Right atrium auricular region (tissue), 2 donors: ENCODE data around the gene OSBPL2. TPM values are rescaled to one million over a fixed set of nuclear protein-coding genes. Genes with fewer than 3 reads are reported as not detected.

ENCODE experiments used
- DNase-seq: peaks from one replicate; pipeline ENCODE4 v3.0.0-alpha.2; 2019; ENCODE audit warnings: low spot score
- H3K27ac ChIP-seq, 2 donors: fragments of 200-600 bp; sonication (generic); 1 replicate in 1 of 2; 2 replicates in 1 of 2; pipeline ENCODE4 v1.5.1; 2016 to 2019
- H3K27me3 ChIP-seq, 2 donors: fragments of 200-600 bp; sonication (generic); one replicate each; pipeline versions ENCODE4 v1.5.1 to v1.6.0; 2017 to 2019
- H3K36me3 ChIP-seq: fragments of 200-600 bp; sonication (generic); one replicate; pipeline ENCODE4 v1.5.1; 2016
- H3K4me1 ChIP-seq, 2 donors: fragments of 200-600 bp; sonication (generic); one replicate each; pipeline versions ENCODE4 v1.5.1 to v1.6.0; 2017 to 2019
- H3K4me3 ChIP-seq, 2 donors: fragments of 200-600 bp; sonication (generic); 1 replicate in 1 of 2; 2 replicates in 1 of 2; pipeline ENCODE4 v1.5.1; 2017 to 2019; ENCODE audit warnings: mild to moderate bottlenecking in 1 of 2, moderate library complexity in 1 of 2
- H3K9me3 ChIP-seq, 2 donors: fragments of 200-600 bp; sonication (generic); one replicate each; pipeline ENCODE4 v1.5.1; 2019
- CTCF ChIP-seq, 2 donors: fragments of 200-600 bp; sonication (generic); IDR thresholded peaks; one replicate each; pipeline ENCODE4 v1.5.1; 2019; ENCODE audit warnings: antibody characterized with exemption in 2 of 2
- total RNA-seq, 2 donors: library from RNA; depleted of rRNA; stranded (reverse); fragments of >200 nt; gene quantifications; one replicate each; pipeline ENCODE4 v1.1.0, GENCODE V29; 2016

OSBPL2 gene
- total RNA-seq, 2 donors from 2014 or later = 27.2 to 29.6 TPM

DNA sequence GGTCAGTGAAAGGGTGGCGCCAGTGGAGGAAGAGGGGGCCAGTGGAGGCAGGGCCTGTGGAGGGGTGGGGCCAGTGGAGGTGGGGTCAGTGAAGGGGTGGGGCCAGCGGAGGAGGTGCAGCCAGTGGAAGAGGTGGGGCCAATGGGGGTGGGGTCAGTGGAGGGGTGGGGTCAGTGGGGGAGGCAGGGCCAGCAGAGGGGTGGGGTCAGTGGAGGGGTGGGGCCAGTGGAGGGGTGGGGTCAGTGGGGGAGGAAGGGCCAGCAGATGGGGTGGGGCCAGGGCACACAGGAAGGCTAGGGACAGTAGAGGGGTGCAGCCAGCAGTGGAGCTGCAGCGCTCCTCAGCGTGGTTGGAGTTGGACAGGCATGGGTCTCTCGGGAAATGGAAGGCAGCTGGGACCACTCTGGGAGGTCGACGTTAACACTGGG is 83.2 kb downstream of the OSBPL2 start:
- no peak for DNase-seq
- TF ChIP-seq CTCF (IDR thresholded peaks at IDR 0.05) = no peak
- Histone ChIP-seq H3K4me3 (no peak overlapping the region), H3K27me3 (no peaks in the 10 kb centered on the region), H3K36me3 (peaks cover 65% of the 10 kb centered on the region), H3K4me1 (no peaks in the 10 kb centered on the region), H3K9me3 (no peaks in the 10 kb centered on the region), H3K27ac (no peak overlapping the region)

DNA sequence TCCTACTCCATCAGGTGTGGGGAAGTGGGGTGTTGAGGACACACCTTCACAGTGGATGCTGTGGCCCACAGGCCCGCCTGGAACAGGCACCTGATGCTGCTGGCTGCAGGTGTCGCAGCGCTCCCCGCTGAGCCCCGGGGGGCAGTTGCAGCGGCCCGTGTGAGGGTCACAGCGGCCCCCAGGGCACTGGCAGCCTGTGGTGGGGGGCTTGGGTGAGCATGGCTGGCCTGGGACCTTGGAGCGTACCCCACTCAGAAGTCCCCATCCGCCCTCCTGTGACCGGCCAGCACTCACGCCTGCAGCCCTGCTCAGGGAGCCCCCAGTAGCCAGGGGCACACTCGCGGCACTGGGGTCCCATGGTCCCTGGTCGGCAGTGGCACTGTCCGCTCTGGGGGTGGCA is 83.7 kb downstream of the OSBPL2 start:
- no peak overlapping the region for H3K27ac ChIP-seq
- peaks cover 65% of the 10 kb centered on the region for H3K36me3 ChIP-seq
- DNase-seq = no peak

DNA sequence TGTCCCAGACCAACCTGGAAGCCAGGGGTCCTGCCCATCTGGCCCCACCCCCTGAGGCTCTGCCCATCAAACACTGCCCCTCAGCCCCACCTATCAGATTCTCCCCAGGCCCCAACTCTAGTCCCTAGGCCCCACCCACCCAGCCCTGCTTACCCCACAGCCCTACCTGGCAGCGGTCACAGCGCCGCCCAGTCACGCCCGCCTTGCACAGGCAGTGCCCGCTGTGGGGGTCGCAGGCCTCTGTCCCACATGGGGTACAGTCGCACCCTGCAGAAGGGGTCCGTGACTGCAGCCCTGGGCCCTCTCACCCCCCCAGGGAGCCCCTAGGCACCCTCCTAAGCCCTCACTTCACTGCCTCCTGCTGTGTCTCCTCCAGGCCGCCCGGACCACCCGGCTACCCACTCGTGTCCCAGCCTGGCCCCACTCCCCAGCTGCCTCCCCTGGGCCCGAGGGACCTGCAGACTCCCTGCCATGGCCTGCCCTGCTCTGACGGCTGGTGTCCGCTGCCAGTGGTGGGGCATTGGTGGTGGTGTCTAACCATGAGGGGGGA is 84.2 kb downstream of the OSBPL2 start:
- no peak overlapping the region for H3K27ac ChIP-seq
- DNase-seq = no peak
- H3K4me3 ChIP-seq = no peak overlapping the region
- no peaks in the 10 kb centered on the region for H3K4me1 ChIP-seq
- peaks cover 65% of the 10 kb centered on the region for H3K36me3 ChIP-seq
- H3K27me3 ChIP-seq = no peaks in the 10 kb centered on the region
- no peaks in the 10 kb centered on the region for H3K9me3 ChIP-seq
- TF ChIP-seq CTCF (IDR thresholded peaks at IDR 0.05) = no peak

More for the DNA sequence above, 83.7 kb downstream of the OSBPL2 start:
- Histone ChIP-seq H3K9me3 (no peaks in the 10 kb centered on the region), H3K4me3 (no peak overlapping the region), H3K4me1 (no peaks in the 10 kb centered on the region), H3K27me3 (no peaks in the 10 kb centered on the region)
- TF ChIP-seq CTCF (IDR thresholded peaks at IDR 0.05) = no peak

GRCh38 chr20:62323146-62323979 is 85.0 kb downstream of the OSBPL2 start:
- no peak overlapping the region for H3K27ac ChIP-seq
- H3K4me3 ChIP-seq = no peak overlapping the region
- peaks cover 72% of the 10 kb centered on the region for H3K36me3 ChIP-seq
- no peaks in the 10 kb centered on the region for H3K27me3 ChIP-seq
- no peak for TF ChIP-seq CTCF (IDR thresholded peaks at IDR 0.05)
- DNase-seq = no peak
- H3K4me1 ChIP-seq = no peaks in the 10 kb centered on the region
- no peaks in the 10 kb centered on the region for H3K9me3 ChIP-seq

- Histone ChIP-seq H3K4me3 (no peak overlapping the region), H3K4me1 (no peaks in the 10 kb centered on the region), H3K27ac (no peak overlapping the region), H3K36me3 (peaks cover 73% of the 10 kb centered on the region), H3K27me3 (no peaks in the 10 kb centered on the region), H3K9me3 (no peaks in the 10 kb centered on the region)
- DNase-seq = no peak
- TF ChIP-seq CTCF (IDR thresholded peaks at IDR 0.05) = no peak
Observed at GRCh38 chr20:62323980-62324906, 85.9 kb downstream of the OSBPL2 start.
